Nucleus accumbens (tissue), 56 donors: ENCODE results near the gene ICAM2.

Experiments
- DNase-seq, 56 donors: peaks; one replicate each; lab custom pipeline; 2025; lab: John Stamatoyannopoulos, UW

ICAM2 gene

GRCh38 chr17:64020056-64020766, at the start of gene ICAM2:
Gene ICAM2 (minus strand): TSS chr17:64020633. CDS start chr17:64006691, 13,942 bp downstream.
- DNase-seq: peak in 1 of 56 donors; percentile 13

- DNase-seq: no peak
These were observed 49.8 kb upstream of the ICAM2 start for GRCh38 chr17:64070213-64070612.

- no peak for DNase-seq
These were observed 48.7 kb upstream of the ICAM2 start for GRCh38 chr17:64069143-64069542.

GRCh38 chr17:64067657-64068056, 47.2 kb upstream of the ICAM2 start:
- no peak for DNase-seq

GRCh38 chr17:64066716-64067115, 46.3 kb upstream of the ICAM2 start:
- DNase-seq: no peak

- DNase-seq: no peak
These were observed 44.7 kb upstream of the ICAM2 start for GRCh38 chr17:64065161-64065560.

GRCh38 chr17:64064331-64064730, 43.9 kb upstream of the ICAM2 start:
- DNase-seq: no peak

GRCh38 chr17:64063766-64064224, 43.4 kb upstream of the ICAM2 start:
- DNase-seq: peak in 3 of 56 donors; percentile 3 to 24 (median 5)

GRCh38 chr17:64063088-64063487, 42.7 kb upstream of the ICAM2 start:
- DNase-seq: no peak

GRCh38 chr17:64061178-64061898, 40.9 kb upstream of the ICAM2 start:
- DNase-seq: no peak

GRCh38 chr17:64060331-64060730, 39.9 kb upstream of the ICAM2 start:
- no peak for DNase-seq

GRCh38 chr17:64059756-64060155, 39.3 kb upstream of the ICAM2 start:
- DNase-seq: no peak

- DNase-seq: no peak
These were observed 38.2 kb upstream of the ICAM2 start for GRCh38 chr17:64058621-64059020.

GRCh38 chr17:64057701-64058263, 37.3 kb upstream of the ICAM2 start:
- no peak for DNase-seq

GRCh38 chr17:64056269-64057005, 36.0 kb upstream of the ICAM2 start:
- DNase-seq: no peak

- no peak for DNase-seq
These were observed 35.0 kb upstream of the ICAM2 start for GRCh38 chr17:64055183-64056142.

GRCh38 chr17:64054304-64054703, 33.9 kb upstream of the ICAM2 start:
- DNase-seq: no peak

GRCh38 chr17:64053101-64053500, 32.7 kb upstream of the ICAM2 start:
- DNase-seq: no peak

- no peak for DNase-seq
These were observed 30.7 kb upstream of the ICAM2 start for GRCh38 chr17:64051153-64051552.

GRCh38 chr17:64048805-64049204, 28.4 kb upstream of the ICAM2 start:
- DNase-seq: no peak
